BE2C (cell line): ENCODE results near the gene NAA20.

Experiments used
- DNase-seq: peaks from one replicate; pipeline ENCODE4 v3.0.0-alpha.2; 2020
- H3K27me3 ChIP-seq: fragments of 250-450 bp; sonication (Bioruptor Pico); 2 replicates; pipeline ENCODE4 v1.5.1; 2020; ENCODE audit warnings: mild to moderate bottlenecking
- H3K36me3 ChIP-seq: fragments of 250-450 bp; sonication (Bioruptor Pico); 2 replicates; pipeline ENCODE4 v1.5.1; 2020; ENCODE audit warnings: mild to moderate bottlenecking
- H3K4me1 ChIP-seq: fragments of 250-450 bp; sonication (Bioruptor Pico); 2 replicates; pipeline ENCODE4 v1.5.1; 2020
- H3K4me3 ChIP-seq: 2 replicates; pipeline ENCODE4 v1.5.1; 2011; ENCODE audit warnings: low read depth, low read length
- H3K9me3 ChIP-seq: fragments of 250-450 bp; sonication (Bioruptor Pico); 2 replicates; pipeline ENCODE4 v1.5.1; 2020
- TF ChIP-seq, protein P1 (sequence below): IDR thresholded peaks from 2 replicates; pipeline ENCODE4 v1.5.1; 2012; ENCODE audit warnings: mild to moderate bottlenecking, low read depth, low read length

Gene NAA20

DNA sequence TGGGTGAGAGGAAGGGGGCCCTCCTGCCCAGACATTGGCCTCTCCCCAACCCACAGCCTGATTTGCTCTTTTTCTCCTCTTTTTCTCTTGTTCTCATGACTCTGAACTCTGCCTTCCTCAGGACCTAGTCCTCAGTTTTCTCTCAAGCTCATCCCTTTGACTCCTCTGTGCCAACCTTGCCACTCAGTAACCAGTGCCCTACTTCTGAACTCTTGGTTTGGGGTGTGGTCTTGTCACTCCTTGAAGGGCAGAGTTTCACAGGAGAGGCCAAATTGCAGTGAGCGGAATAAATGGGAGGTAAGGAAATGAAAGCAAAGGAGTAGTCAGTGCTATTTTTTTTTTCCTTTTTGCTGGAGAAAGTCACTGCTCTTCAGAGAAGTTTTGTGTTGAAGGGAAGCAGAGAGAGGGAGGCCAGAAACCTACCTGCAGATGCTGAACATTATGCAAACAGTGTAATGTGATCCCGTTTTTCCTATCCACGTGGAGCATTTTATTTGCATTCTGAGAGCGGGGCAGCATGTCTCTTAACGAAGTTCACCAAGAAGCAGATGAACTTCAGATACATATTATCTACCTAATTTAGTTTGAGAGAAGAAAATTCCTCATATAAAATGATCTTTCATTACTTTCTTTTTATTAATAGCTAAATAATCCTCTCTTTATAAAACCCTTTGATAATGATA is 62.1 kb downstream of the NAA20 start:
- DNase-seq = no peak
- TF ChIP-seq, protein P1, sequence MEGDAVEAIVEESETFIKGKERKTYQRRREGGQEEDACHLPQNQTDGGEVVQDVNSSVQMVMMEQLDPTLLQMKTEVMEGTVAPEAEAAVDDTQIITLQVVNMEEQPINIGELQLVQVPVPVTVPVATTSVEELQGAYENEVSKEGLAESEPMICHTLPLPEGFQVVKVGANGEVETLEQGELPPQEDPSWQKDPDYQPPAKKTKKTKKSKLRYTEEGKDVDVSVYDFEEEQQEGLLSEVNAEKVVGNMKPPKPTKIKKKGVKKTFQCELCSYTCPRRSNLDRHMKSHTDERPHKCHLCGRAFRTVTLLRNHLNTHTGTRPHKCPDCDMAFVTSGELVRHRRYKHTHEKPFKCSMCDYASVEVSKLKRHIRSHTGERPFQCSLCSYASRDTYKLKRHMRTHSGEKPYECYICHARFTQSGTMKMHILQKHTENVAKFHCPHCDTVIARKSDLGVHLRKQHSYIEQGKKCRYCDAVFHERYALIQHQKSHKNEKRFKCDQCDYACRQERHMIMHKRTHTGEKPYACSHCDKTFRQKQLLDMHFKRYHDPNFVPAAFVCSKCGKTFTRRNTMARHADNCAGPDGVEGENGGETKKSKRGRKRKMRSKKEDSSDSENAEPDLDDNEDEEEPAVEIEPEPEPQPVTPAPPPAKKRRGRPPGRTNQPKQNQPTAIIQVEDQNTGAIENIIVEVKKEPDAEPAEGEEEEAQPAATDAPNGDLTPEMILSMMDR = no peak
- no peak overlapping the region for H3K4me3 ChIP-seq
- no peaks in the 10 kb centered on the region; the same call in none of the 2 replicates for H3K27me3 ChIP-seq
- H3K4me1 ChIP-seq = no peaks in the 10 kb centered on the region; the same call in 1 of the 2 replicates
- H3K9me3 ChIP-seq = no peaks in the 10 kb centered on the region
- H3K36me3 ChIP-seq = no peaks in the 10 kb centered on the region
